Activated T-helper 17 cell treated with anti-CD3 and anti-CD28 coated beads, Interleukin-2, amount 50 U/mL, for 72 hours (primary cell): Measurements from ENCODE around the gene TEX19. TPM values are rescaled to one million over a fixed set of nuclear protein-coding genes. Genes with fewer than 3 reads are reported as not detected.
A peak's percentile ranks its signal among the peaks of the same experiment; 100 is the strongest.
"Not testable (repeated sequence)": the region's sequence is repeated elsewhere in the genome, so short reads cannot be mapped to it uniquely, and the experiment has no call there.

Experiments used
- ATAC-seq: fragments of 150-1000 bp; cut with Tn5 transposase; replicated peaks from 2 replicates; pipeline ENCODE4 v1.10.0; 2021; ENCODE audit warnings: mild to moderate bottlenecking, moderate library complexity
- H3K27ac Mint-ChIP-seq: one replicate; pipeline ENCODE4 v1.8.0; 2022; ENCODE audit warnings: mixed read lengths
- H3K27me3 Mint-ChIP-seq: one replicate; pipeline ENCODE4 v1.8.0; 2022; ENCODE audit warnings: mixed read lengths
- H3K36me3 Mint-ChIP-seq: one replicate; pipeline ENCODE4 v1.8.0; 2022; ENCODE audit warnings: low read depth, mild to moderate bottlenecking, mixed read lengths
- H3K4me1 Mint-ChIP-seq: one replicate; pipeline ENCODE4 v1.8.0; 2022; ENCODE audit warnings: mixed read lengths
- H3K4me3 Mint-ChIP-seq: one replicate; pipeline ENCODE4 v1.8.0; 2022; ENCODE audit warnings: mild to moderate bottlenecking, mixed read lengths
- H3K9me3 Mint-ChIP-seq: one replicate; pipeline ENCODE4 v1.8.0; 2022; ENCODE audit warnings: mixed read lengths
- total RNA-seq, 2 donors: library from RNA; stranded (reverse); gene quantifications; one replicate each; pipeline ENCODE4 v1.2.3, GENCODE V29; 2022

Gene TEX19
- total RNA-seq, 2 donors from 2014 or later, result 0.28 TPM; not detected in 1

DNA sequence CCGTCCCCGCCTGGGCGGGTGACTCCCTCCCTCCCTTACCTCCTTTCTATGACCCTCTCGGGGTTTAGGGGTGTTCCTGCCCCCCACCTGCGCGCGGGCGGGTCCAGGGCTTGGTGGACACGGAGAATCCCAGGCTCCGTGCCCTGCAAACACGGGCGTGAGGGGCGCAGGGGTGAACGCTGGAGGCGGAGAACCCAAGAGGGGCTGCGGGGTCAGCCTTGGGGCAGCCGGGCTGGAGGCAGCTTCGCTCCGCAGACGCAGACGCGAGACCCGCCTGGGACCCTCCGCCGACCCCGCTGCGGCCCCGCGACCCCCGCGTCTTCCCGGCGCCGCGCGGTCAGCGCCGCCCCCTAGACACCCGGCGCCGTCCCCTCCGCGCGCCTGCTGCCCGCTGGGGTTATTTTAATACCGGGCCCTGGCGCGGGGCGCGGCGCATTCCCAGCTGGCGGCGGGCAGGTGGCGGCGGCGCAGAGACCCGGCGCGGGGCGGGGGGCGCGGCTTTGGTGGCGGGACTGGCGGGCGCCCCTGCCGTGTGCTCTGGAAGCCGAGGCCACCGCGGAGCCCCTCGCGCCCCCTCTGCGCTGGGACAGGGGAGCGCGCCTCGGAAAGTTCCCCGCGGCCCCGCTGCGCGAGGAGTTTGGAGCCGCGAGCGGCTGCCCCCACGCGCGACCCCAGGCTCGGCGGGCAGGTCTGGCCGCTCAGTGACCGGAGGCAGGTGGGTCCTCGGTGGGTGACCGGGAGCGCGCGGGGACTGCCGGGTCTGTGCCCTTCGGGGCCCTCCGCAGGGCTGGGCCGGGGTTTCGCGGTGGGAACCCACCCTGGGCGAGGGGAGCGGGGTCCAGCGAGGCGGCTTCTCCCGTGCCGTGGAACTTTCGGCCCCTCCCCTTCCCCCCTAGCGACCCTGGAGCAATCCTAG lies 12.5 kb downstream of the TEX19 start, which contains the start of gene UTS2R:
Gene UTS2R, plus strand, starts transcription at position 433 of the 916 bp plus-strand sequence. CDS start 2,560 bp downstream, outside the sequence.
- peak within 1 kb of the TSS; percentile 75 for H3K4me3 Mint-ChIP-seq
- ATAC-seq, result no peak
- H3K27ac Mint-ChIP-seq, result no peak within 1 kb of the TSS
- H3K27me3 Mint-ChIP-seq, result peaks cover 34% of the 10 kb centered on the region
- no peaks in the 10 kb centered on the region for H3K9me3 Mint-ChIP-seq
- no peaks in the 10 kb centered on the region for H3K36me3 Mint-ChIP-seq
- no peaks in the 10 kb centered on the region for H3K4me1 Mint-ChIP-seq

DNA sequence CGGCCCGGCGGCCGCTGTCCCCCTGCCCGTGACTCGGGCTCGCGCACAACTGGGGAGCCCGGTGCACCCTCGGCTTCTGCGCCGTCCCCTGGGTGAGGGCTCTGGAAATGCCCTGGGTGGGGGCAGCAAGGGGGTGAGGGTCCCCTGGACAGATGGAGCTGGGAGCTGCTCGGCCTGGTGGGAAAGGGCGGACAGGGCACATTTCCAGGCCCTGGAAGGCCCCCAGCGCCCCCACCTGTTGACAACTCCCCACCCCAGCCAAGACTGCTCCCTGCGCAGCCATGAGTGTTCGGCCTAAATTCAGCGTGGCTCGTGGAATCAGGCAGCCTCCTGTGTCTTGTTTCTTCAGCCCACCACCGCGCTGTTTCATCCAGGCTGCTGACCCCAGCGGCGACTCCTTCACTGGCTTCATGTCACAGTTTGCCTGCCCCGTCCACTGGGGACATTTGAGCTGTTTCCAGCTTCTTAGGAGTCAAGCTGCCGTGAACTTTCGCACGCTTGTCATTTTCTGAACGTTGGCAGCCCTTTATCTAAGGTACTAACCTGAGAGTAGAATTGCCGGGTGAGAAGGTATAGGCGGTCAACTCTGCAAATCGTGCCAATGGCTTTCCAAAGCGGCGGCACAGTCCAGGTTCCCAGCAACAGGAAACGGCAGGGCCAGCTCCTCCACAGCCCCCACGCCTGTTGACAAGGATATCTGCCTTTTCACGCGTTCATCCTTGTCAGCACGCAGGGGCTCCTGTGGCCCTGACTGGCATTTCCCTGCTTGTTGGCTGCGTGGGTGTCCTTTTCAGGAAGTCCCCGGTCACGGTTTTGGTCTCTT lies 13.4 kb downstream of the TEX19 start:
- no peak for ATAC-seq
- H3K4me3 Mint-ChIP-seq, result peak overlapping the region; percentile 36
- H3K36me3 Mint-ChIP-seq, result no peaks in the 10 kb centered on the region
- peaks cover 30% of the 10 kb centered on the region for H3K27me3 Mint-ChIP-seq
- H3K9me3 Mint-ChIP-seq, result no peaks in the 10 kb centered on the region
- H3K4me1 Mint-ChIP-seq, result no peaks in the 10 kb centered on the region
- H3K27ac Mint-ChIP-seq, result no peak overlapping the region

DNA sequence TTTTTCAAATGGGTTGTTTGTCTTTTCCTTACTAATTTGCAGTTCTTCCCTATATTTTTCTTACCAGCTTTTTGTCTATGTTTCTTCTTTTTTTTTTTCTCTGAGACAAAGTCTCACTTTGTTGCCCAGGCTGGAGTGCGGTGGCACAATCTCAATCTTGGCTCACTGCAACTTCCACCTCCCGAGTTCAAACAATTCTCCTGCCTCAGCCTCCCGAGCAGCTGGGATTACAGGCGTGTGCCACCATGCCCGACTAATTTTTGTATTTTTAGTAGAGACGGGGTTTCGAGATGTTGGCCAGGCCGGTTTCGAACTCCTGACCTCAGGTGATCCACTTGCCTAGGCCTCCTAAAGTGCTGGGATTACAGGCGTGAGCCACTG lies 14.0 kb downstream of the TEX19 start:
- peak overlapping the region; percentile 36 for H3K4me3 Mint-ChIP-seq
- H3K27me3 Mint-ChIP-seq, result peaks cover 24% of the 10 kb centered on the region
- H3K36me3 Mint-ChIP-seq, H3K4me1 Mint-ChIP-seq, H3K9me3 Mint-ChIP-seq, ATAC-seq, H3K27ac Mint-ChIP-seq: not testable (repeated sequence)

DNA sequence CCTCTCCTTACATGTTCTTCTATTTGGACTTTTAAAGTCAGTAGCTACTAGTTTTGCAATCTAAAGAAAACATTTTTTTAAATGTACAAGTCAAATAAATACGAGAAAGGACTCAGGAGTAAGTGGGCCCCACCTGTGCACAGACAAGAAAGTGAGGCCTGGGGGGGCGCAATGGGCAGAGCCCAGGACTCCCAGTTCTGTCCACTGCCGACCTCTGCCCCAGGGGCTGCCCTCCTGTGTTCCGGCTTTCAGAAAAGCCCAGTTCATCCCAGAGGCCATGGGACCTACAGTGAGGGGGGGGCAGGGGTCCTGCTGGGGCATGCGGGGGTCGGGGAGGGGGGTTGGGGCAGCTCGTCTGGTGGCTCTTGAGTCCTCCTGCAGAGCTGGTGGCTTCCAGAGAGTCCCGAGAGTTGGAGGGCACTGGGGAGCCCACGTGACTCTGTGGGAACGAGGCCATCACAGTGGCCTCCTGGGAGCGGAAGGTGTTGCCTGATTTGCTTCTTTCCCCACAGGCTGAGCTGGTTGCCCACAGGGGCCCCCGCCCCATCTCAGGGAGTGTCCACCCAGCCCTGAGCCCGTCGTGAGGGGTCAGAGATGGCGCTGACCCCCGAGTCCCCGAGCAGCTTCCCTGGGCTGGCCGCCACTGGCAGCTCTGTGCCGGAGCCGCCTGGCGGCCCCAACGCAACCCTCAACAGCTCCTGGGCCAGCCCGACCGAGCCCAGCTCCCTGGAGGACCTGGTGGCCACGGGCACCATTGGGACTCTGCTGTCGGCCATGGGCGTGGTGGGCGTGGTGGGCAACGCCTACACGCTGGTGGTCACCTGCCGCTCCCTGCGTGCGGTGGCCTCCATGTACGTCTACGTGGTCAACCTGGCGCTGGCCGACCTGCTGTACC lies 14.9 kb downstream of the TEX19 start:
- Mint-ChIP-seq H3K36me3 (no peaks in the 10 kb centered on the region), H3K27ac (no peak overlapping the region), H3K9me3 (no peaks in the 10 kb centered on the region), H3K4me3 (no peak overlapping the region), H3K27me3 (peaks cover 26% of the 10 kb centered on the region), H3K4me1 (no peaks in the 10 kb centered on the region)
- ATAC-seq, result no peak

- Mint-ChIP-seq H3K4me3 (no peak overlapping the region), H3K4me1 (no peaks in the 10 kb centered on the region)
Observed at GRCh38 chr17:82374626-82375331, 15.7 kb downstream of the TEX19 start.

DNA sequence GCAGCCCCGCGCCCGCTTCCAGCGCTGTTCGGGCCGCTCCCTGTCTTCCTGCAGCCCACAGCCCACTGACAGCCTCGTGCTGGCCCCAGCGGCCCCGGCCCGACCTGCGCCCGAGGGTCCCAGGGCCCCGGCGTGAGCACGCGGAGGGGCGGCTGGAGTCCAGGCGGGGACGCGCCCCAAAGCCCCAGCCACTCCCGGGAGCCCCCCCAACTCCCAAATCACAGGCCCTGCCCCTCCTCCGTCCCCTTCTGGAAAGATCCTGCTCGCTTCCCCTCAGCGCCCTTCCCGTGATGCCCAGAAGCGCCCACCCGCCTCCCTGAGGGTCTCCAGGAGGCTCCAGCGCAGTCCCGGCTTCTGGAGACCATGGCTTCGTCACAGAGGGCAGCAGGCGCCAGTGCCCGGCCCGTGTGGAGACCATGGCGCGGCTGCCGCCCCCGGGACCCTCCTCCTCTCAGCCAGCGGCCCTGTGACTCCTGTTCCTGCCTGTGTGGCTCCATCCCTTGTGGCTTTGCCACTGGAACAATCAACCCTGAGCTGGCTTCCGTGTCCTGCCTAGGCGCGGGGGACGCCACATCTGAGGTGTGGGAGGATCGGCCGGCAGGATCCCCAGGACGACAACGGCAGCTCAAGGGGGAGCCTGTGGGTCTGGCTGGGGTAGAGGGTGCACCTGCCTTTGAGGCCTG lies 16.5 kb downstream of the TEX19 start:
- Mint-ChIP-seq H3K27me3 (peaks cover 29% of the 10 kb centered on the region), H3K9me3 (no peaks in the 10 kb centered on the region)
- no peak for ATAC-seq

More at GRCh38 chr17:82374626-82375331, 15.7 kb downstream of the TEX19 start:
- Mint-ChIP-seq H3K27ac (no peak overlapping the region), H3K27me3 (peaks cover 26% of the 10 kb centered on the region), H3K36me3 (no peaks in the 10 kb centered on the region), H3K9me3 (no peaks in the 10 kb centered on the region)
- ATAC-seq, result no peak

DNA sequence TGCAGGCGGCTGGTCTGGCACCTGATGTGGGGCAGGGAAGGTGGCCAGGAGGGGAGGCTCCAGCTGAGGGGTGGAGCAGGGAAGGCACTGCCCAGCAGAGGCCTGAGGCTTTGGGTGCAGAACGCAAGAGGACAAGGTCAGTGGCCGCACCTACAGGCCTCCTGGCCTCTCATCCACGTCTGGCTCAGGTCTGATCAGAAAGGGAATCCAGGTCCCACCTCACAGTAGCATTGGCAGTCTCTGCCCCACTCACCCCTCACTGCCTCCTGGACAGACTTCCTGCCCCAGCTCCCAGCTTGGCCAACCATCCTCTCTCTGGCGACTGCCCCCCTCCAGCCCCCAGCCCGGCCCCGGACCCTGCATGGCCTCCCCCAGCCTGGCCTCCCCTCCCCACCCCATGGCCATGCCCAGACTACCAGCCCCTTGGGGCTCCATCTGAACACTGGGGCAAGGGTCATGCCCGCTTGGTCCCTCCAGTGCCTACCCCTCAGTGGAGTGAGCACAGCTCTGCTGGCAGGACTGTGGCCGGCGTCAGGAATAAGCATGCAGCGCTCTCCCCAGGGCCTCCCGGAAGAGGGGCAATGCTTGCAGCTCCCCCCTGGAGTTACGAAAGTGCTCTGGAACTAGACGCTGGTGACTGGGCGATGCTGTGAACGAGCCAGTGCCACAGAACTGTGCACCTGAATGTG lies 17.1 kb downstream of the TEX19 start:
- H3K27ac Mint-ChIP-seq, result no peak overlapping the region
- H3K36me3 Mint-ChIP-seq, result no peaks in the 10 kb centered on the region
- H3K27me3 Mint-ChIP-seq, result peaks cover 26% of the 10 kb centered on the region
- H3K4me1 Mint-ChIP-seq, result peaks cover 7% of the 10 kb centered on the region
- no peaks in the 10 kb centered on the region for H3K9me3 Mint-ChIP-seq
- no peak overlapping the region for H3K4me3 Mint-ChIP-seq
- ATAC-seq, result no peak

More for the DNA sequence above, 16.5 kb downstream of the TEX19 start:
- Mint-ChIP-seq H3K4me3 (no peak overlapping the region), H3K36me3 (no peaks in the 10 kb centered on the region), H3K27ac (no peak overlapping the region), H3K4me1 (peaks cover 4% of the 10 kb centered on the region)

- not testable (repeated sequence) for H3K27ac Mint-ChIP-seq, H3K9me3 Mint-ChIP-seq, ATAC-seq, H3K4me3 Mint-ChIP-seq, H3K36me3 Mint-ChIP-seq
- Mint-ChIP-seq H3K27me3 (peaks cover 26% of the 10 kb centered on the region), H3K4me1 (peaks cover 10% of the 10 kb centered on the region)
Observed at GRCh38 chr17:82377294-82377693, 18.2 kb downstream of the TEX19 start.

DNA sequence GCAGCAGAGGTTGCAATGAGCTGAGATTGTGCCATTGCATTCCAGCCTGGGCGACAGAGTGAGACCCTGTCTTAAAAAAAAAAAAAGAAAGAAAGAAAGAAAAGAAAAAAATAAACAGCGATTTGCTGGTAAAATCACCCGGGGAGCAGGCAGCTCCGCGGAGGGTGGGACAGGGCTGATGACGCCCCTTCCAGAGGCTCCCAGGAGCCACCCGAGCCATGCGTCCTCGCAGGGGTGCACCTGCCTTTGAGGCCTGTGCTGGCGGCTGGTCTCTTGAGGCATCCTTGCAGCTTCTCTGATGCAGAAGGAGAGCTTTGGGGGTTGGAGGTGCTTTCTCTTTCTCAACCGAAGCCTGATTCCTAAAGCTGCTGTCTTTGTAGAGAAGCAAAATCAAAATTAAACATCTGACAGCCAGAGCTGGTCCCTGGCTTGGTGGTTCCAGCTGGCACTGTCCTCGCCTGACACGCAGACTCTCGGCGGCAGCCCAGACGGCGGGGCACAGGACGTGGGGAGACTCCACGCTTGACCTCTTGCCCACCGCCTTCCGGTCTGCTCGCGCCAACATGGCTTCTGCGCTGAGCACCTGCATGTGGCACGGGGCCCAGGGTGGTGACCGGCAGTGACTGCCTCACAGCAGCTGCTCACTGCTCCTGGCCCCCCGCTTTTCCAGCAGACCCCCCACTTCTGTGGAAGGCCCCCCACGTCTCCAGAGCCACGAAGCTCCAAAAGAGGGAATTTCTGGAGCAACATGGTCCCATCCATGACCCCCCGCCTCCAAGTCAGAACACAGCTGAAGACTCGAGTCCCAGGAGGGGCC lies 19.1 kb downstream of the TEX19 start:
- Mint-ChIP-seq H3K36me3 (no peaks in the 10 kb centered on the region), H3K4me1 (peaks cover 10% of the 10 kb centered on the region), H3K27me3 (peaks cover 18% of the 10 kb centered on the region), H3K4me3 (no peak overlapping the region), H3K9me3 (no peaks in the 10 kb centered on the region), H3K27ac (no peak overlapping the region)
- no peak for ATAC-seq

GRCh38 chr17:82378741-82379021 lies 19.6 kb downstream of the TEX19 start:
- Mint-ChIP-seq H3K27me3 (peaks cover 13% of the 10 kb centered on the region), H3K9me3 (no peaks in the 10 kb centered on the region), H3K27ac (no peak overlapping the region), H3K4me1 (peaks cover 10% of the 10 kb centered on the region), H3K4me3 (no peak overlapping the region), H3K36me3 (no peaks in the 10 kb centered on the region)
- no peak for ATAC-seq

- Mint-ChIP-seq H3K27me3 (peaks cover 9% of the 10 kb centered on the region), H3K36me3 (no peaks in the 10 kb centered on the region), H3K4me3 (no peak overlapping the region), H3K27ac (no peak overlapping the region), H3K9me3 (no peaks in the 10 kb centered on the region), H3K4me1 (peaks cover 10% of the 10 kb centered on the region)
- peak; percentile 37 for ATAC-seq
Observed at GRCh38 chr17:82380860-82381702, 22.0 kb downstream of the TEX19 start.

- not testable (repeated sequence) for H3K9me3 Mint-ChIP-seq, H3K27ac Mint-ChIP-seq, H3K27me3 Mint-ChIP-seq, H3K4me3 Mint-ChIP-seq, ATAC-seq, H3K36me3 Mint-ChIP-seq
- peaks cover 10% of the 10 kb centered on the region for H3K4me1 Mint-ChIP-seq
Observed at GRCh38 chr17:82381703-82382009, 22.6 kb downstream of the TEX19 start.
